AG04450 (cell line): ENCODE measurements around the gene TOLLIP. TPM values are rescaled to one million over a fixed set of nuclear protein-coding genes. Genes with fewer than 3 reads are reported as not detected.

Experiments
- CTCF ChIA-PET: fragments of 300-600, 350-600 bp; formaldehyde crosslinking; extraction: SDS; loops from one replicate; lab custom pipeline; 2022; ENCODE audit warnings: antibody characterized with exemption, inconsistent platforms; lab: Charles Lee
- POLR2A ChIA-PET: fragments of 350-600 bp; formaldehyde crosslinking; extraction: SDS; loops from one replicate; lab custom pipeline; 2021; ENCODE audit warnings: antibody characterized with exemption, inconsistent platforms; lab: Yijun Ruan, JAX
- DNase-seq: peaks from one replicate; pipeline ENCODE4 v3.0.0-alpha.2; 2011; ENCODE audit warnings: low read depth, low spot score
- H3K27ac ChIP-seq: one replicate; pipeline ENCODE4 v1.5.1; 2012; ENCODE audit warnings: low read depth, low read length, control low read depth
- H3K27me3 ChIP-seq: one replicate; pipeline ENCODE4 v1.6.0; 2012; ENCODE audit warnings: low read length; ENCODE audit not compliant: control insufficient read depth, insufficient read depth
- H3K4me3 ChIP-seq: 2 replicates; pipeline ENCODE4 v1.5.1; 2011; ENCODE audit warnings: mild to moderate bottlenecking, low read depth, low read length, control low read depth
- H3K9me3 ChIP-seq: 2 replicates; pipeline ENCODE4 v1.5.1; 2012; ENCODE audit warnings: low read length; ENCODE audit not compliant: control insufficient read depth, insufficient read depth
- polyA plus RNA-seq: library from polyadenylated mRNA; depleted of rRNA; stranded (reverse); fragments of >200 nt; gene quantifications from 2 replicates; pipeline ENCODE4 v1.2.3, GENCODE V29; 2011
- TF ChIP-seq, protein P1 (sequence below): IDR thresholded peaks from 2 replicates; pipeline ENCODE4 v1.5.1; 2011; ENCODE audit warnings: low read depth, low read length, control low read depth, inconsistent platforms

Gene TOLLIP
- polyA plus RNA-seq, 1 experiment, result 24.3 TPM

DNA sequence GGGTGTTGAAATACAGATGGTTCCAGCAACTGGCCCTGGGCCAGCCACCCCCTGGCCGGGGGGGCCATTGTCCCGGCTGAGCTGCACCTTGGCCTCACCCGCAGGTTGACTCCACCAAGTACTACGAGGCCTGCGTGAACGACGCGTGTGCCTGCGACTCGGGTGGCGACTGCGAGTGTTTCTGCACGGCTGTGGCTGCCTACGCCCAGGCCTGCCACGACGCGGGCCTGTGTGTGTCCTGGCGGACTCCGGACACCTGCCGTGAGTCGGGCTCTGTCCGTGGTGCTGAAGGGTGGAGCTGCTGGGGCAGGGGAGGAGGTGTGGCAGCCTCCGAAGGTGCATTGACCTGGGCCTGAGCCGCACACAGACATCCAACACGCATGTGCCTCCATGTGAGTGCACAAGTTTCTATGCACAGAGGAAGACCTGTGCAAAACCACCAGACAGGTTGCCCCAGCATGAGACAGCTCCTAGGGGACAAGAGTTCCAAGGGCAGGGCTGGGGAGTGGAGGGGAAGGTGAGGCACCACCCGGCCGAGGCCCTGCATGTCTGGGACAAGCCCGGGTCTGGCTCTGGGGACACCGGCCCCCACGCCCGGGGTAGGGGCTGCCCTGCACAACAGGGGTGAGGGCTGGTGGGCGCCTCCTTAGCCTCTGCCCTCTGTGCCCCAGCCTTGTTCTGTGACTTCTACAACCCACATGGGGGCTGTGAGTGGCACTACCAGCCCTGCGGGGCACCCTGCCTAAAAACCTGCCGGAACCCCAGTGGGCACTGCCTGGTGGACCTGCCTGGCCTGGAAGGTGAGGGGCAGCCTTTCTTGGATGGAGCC, 70.5 kb downstream of the TOLLIP start:
- TF ChIP-seq, protein P1, sequence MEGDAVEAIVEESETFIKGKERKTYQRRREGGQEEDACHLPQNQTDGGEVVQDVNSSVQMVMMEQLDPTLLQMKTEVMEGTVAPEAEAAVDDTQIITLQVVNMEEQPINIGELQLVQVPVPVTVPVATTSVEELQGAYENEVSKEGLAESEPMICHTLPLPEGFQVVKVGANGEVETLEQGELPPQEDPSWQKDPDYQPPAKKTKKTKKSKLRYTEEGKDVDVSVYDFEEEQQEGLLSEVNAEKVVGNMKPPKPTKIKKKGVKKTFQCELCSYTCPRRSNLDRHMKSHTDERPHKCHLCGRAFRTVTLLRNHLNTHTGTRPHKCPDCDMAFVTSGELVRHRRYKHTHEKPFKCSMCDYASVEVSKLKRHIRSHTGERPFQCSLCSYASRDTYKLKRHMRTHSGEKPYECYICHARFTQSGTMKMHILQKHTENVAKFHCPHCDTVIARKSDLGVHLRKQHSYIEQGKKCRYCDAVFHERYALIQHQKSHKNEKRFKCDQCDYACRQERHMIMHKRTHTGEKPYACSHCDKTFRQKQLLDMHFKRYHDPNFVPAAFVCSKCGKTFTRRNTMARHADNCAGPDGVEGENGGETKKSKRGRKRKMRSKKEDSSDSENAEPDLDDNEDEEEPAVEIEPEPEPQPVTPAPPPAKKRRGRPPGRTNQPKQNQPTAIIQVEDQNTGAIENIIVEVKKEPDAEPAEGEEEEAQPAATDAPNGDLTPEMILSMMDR, result no peak
- peaks cover 2% of the 10 kb centered on the region for H3K27me3 ChIP-seq
- CTCF ChIA-PET, result no interaction called here
- no peak overlapping the region for H3K4me3 ChIP-seq
- POLR2A ChIA-PET, result no interaction called here
- no peak overlapping the region for H3K27ac ChIP-seq
- peaks cover 75% of the 10 kb centered on the region for H3K9me3 ChIP-seq
- no peak for DNase-seq

DNA sequence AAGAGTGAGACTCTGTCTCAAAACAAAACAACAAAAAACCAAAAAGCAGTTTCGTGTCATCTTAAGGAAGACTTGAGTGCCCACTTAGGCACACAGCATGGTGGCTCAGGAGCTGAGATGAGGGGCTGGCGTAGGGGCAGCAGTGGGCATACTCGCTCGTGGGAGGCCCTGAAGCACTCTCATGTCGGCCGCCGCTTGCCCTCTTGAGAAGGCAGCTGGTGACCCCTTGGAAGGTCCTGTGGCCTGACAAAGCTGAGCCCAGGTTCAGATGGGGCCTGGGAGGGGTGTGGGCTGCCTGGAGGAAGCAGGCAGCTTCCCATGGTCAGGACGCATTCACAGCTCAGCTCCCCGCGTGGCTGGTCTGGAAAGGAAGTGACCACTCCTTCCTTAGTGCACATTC, 71.6 kb downstream of the TOLLIP start:
- Histone ChIP-seq H3K4me3 (no peak overlapping the region), H3K27ac (no peak overlapping the region), H3K9me3 (peaks cover 76% of the 10 kb centered on the region), H3K27me3 (peaks cover 2% of the 10 kb centered on the region)
- TF ChIP-seq, protein P1, result no peak
- no peak for DNase-seq
- ChIA-PET CTCF (no interaction called here), POLR2A (no interaction called here)

DNA sequence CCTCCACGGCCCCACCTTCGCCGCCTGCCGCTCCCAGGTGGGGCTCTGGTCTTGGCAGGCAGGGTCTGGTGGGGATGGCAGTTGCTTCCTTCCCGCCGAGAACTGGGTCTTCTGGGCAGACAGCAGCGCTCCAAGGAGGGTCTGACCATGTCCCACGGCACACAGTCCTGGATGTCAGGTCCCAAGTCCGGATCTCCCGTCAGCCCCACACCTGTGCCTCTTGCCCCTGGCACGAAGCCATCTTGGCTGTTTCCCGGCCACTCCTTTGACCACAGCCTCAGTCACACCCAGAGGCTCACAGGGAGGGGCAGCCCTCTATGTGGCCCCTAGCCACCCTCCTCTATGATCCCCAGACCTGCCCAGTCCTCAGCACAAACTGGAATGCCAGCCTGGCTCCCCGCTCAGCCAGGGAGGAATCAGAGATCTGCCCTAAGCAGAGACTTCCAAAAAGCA, 72.3 kb downstream of the TOLLIP start:
- Histone ChIP-seq H3K27me3 (peaks cover 2% of the 10 kb centered on the region), H3K9me3 (peaks cover 69% of the 10 kb centered on the region), H3K27ac (no peak overlapping the region), H3K4me3 (no peak overlapping the region)
- ChIA-PET CTCF (no interaction called here), POLR2A (no interaction called here)
- no peak for DNase-seq
- TF ChIP-seq, protein P1, result no peak

DNA sequence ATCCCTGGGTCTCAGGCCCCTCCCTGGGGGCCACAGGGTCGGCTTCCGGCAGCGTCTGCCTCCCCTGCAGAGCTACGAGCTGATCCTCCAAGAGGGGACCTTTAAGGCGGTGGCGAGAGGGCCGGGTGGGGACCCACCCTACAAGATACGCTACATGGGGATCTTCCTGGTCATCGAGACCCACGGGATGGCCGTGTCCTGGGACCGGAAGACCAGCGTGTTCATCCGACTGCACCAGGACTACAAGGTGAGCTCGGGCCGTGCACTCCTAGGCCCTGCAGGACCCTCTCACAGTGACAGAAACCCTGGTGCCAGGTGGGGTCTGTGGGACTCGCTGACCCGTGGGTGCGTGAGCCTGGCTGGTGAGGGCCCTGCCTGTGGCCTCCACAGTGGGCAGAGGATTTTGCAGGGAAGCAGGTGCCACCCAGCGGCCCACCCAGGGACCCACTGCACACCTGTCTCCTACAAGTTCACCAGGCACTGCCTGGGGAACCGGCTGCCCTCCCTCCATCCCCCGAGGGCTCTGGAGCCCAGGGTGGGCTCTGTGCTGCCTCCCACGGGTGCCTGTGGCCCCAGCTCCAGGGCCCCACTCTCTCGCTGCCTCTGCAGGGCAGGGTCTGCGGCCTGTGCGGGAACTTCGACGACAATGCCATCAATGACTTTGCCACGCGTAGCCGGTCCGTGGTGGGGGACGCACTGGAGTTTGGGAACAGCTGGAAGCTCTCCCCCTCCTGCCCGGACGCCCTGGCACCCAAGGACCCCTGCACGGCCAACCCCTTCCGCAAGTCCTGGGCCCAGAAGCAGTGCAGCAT, 72.9 kb downstream of the TOLLIP start:
- peaks cover 2% of the 10 kb centered on the region for H3K27me3 ChIP-seq
- H3K27ac ChIP-seq, result no peak overlapping the region
- TF ChIP-seq, protein P1, result no peak
- CTCF ChIA-PET, result no interaction called here
- H3K9me3 ChIP-seq, result peaks cover 63% of the 10 kb centered on the region
- no peak overlapping the region for H3K4me3 ChIP-seq
- POLR2A ChIA-PET, result no interaction called here
- DNase-seq, result no peak

DNA sequence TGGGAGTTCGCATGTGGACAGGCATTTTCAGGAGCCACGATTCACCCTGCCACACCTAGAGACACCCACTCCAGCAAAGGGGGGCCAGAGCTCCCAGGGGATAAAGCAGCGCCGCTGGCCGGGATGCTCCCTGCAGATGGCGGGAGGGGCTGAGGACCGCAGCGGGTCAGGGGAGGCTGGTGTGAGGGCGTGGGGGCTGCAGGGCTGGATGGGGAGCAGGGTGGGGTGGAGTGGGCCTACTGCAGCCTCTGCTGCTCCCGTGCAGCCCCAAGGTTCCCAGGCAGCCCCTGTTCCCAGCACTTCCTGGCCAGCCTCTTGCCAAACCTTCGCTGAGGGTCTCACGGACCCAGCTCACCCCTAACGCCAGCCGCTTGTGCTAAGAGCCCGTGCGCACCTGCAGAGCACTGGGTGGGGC, 73.5 kb downstream of the TOLLIP start:
- POLR2A ChIA-PET, result no interaction called here
- Histone ChIP-seq H3K27me3 (peaks cover 2% of the 10 kb centered on the region), H3K4me3 (no peak overlapping the region), H3K9me3 (peaks cover 57% of the 10 kb centered on the region), H3K27ac (no peak overlapping the region)
- TF ChIP-seq, protein P1, result no peak
- CTCF ChIA-PET, result no interaction called here
- no peak for DNase-seq
